NCI-H2171 treated with DMSO at 0.1 percent for 48 hours (cell line): ENCODE data around the gene ALDH1B1.

ENCODE experiments used
- DNase-seq: peaks from one replicate; lab custom pipeline; 2025; lab: John Stamatoyannopoulos, UW

The ALDH1B1 gene

DNA sequence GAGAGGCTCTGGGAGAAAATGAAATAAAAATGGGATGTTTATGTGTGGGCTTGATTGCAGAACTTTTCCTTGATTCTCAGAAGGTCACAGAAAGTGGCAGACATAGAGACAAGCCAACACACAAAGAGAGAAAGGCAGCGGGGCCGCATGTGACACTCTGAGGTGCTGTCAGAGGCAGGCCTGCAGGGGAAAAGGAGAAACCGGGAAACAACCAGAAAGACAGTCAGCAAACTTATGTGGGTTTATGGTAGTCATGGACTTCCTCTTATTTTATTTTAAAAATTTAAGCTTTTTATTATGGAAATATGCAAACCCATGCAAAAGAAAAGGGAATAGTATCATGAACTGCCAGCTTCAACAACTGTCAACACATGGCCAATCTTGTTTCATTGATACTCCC is 48.0 kb downstream of the ALDH1B1 start:
- no peak for DNase-seq

GRCh38 chr9:38441347-38442085 is 49.0 kb downstream of the ALDH1B1 start:
- DNase-seq: no peak

- DNase-seq: no peak
These were observed 50.1 kb downstream of the ALDH1B1 start for GRCh38 chr9:38442473-38443096.

DNA sequence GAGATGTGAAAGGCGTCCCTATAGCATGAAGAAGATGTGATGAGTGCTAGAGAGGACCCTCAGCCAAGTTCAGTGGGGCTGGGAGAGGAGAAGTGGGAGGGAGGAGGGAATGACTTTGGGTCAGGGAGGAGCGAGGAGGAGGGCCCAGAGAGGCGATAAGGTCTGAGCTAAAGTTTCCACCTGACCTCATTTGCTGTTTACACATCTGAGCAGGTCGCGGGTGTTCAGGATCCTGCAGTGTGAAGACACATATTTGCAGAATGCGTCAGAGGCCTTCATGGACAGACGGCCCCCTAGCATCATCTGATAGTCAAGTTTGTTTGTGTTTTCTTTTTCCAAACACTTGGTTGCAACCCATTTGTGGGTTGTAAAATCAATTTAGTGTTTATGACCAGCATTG is 50.7 kb downstream of the ALDH1B1 start:
- DNase-seq: no peak

GRCh38 chr9:38443597-38443996 is 51.1 kb downstream of the ALDH1B1 start:
- DNase-seq: no peak

DNA sequence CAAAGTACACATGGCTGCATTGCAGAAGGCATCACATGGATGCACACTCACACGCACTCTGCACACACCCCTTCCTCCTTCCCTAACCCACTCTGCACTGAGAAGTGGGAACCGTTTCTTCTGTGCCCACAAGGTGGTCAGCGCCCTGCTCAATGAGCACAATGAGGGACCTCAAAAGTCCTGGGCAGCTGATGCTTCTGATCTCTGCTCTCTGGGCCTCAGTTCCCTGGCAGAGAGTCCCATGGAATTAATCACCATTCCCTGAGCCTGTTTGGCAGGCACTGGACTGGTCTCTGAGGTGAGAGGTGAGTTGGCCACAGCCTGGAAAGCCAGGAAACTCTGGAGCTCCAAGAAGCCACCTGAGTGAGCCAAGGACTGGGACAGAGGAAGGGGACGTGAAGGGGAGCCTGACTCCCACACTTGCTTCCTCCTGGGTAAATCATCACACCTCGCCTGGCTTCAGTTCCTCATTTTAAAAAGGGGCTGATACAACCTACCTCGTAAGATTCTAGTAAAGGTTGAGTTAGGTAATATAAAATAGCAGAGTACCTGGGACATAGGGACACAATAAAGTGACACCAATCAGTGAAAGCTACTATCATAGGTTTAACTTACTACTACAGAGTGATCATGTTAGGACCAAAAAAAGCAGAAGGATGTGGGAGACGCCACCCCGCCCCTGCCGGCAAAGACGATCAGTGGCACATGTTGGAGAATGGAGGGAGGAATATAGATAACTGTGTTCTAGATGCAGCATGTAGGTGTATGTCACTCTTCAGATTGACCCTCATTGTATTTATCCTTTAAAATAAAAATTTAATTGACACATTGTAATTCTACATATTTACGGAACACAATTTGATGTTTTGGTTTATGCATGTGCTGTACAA is 52.9 kb downstream of the ALDH1B1 start:
- no peak for DNase-seq

DNA sequence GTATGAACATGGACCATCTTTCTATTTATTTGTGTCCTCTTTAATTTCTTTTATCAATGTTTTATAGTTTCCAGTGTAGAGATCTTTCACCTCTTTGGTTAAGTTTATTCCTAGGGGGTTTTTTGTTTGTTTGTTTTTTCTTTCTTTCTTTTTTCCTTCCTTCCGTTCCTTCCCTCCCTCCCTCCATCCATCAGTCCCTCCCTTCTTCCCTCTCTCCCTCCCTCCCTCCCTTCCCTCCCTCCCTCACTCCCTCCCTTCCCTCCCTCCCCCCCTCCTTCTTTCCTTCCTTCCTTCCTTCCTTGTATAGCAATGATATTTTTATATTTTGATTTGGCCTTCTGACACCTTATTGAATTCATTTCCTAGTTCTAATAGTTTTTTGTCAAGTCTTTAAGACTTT is 55.2 kb downstream of the ALDH1B1 start:
- DNase-seq: no peak
